K562 (cell line): ENCODE measurements around the gene PPP3CB. TPM values are rescaled to one million over a fixed set of nuclear protein-coding genes. Genes with fewer than 3 reads are reported as not detected.

ENCODE experiments used
- ARID1B ChIP-seq: fragments of 450-650 bp; IDR thresholded peaks from 2 replicates; pipeline ENCODE4 v1.6.1; 2016; ENCODE audit warnings: antibody characterized with exemption, mild to moderate bottlenecking, inconsistent platforms
- CTCFL ChIP-seq: IDR thresholded peaks from 2 replicates; pipeline ENCODE4 v1.6.1; 2011; ENCODE audit warnings: borderline replicate concordance, low read depth, mild to moderate bottlenecking, moderate library complexity, low read length; ENCODE audit not compliant: insufficient read depth, poor library complexity, severe bottlenecking
- FOXJ2 ChIP-seq: fragments of 200-800 bp; sonication (Bioruptor generic); IDR thresholded peaks from 2 replicates; pipeline ENCODE4 v1.6.1; 2016; ENCODE audit warnings: missing genetic modification characterization, missing compliant biosample characterization
- GTF2B ChIP-seq: IDR thresholded peaks from 2 replicates; pipeline ENCODE4 v1.6.1; 2011; ENCODE audit not compliant: insufficient read length; ENCODE audit errors: extremely low read depth
- GTF3C2 ChIP-seq: IDR thresholded peaks from 3 replicates; pipeline ENCODE4 v1.6.1; 2011; ENCODE audit warnings: borderline replicate concordance, mild to moderate bottlenecking, moderate library complexity; ENCODE audit not compliant: insufficient read length; ENCODE audit errors: extremely low read depth
- HNRNPH1 ChIP-seq: fragments of 200-400 bp; formaldehyde crosslinking; optimal IDR thresholded peaks from 2 replicates; pipeline ENCODE3; 2017; ENCODE audit warnings: low read depth, mild to moderate bottlenecking, low read length, moderate library complexity
- IRF9 ChIP-seq: fragments of 450-650 bp; IDR thresholded peaks from 2 replicates; pipeline ENCODE4 v1.6.1; 2016; ENCODE audit warnings: missing biosample characterization, missing genetic modification characterization
- KDM5B ChIP-seq: fragments of 200-600 bp; sonication (generic); IDR thresholded peaks from 2 replicates; pipeline ENCODE4 v1.6.1; 2012; ENCODE audit warnings: low read depth, mild to moderate bottlenecking, moderate library complexity, low read length, control low read depth, inconsistent platforms; ENCODE audit not compliant: insufficient replicate concordance
- MAZ ChIP-seq, 2 experiments: fragments of 450-650 bp in 1 of 2; sonication (generic) in 1 of 2; formaldehyde crosslinking; IDR thresholded peaks in 1 of 2; conservative IDR thresholded peaks in 1 of 2; 2 replicates each; pipeline versions ENCODE4 v1.4.0 to v1.5.0; 2020; ENCODE audit warnings: mild to moderate bottlenecking in 1 of 2, missing genetic modification reagents in 1 of 2
- NONO ChIP-seq, 2 experiments: fragments of 200-400 bp in 1 of 2; fragments of 450-650 bp in 1 of 2; formaldehyde crosslinking in 1 of 2; IDR thresholded peaks; 2 replicates each; pipeline ENCODE4 v1.6.1; 2017; ENCODE audit warnings: low read depth in 2 of 2, mild to moderate bottlenecking in 2 of 2, moderate library complexity in 2 of 2, low read length in 1 of 2
- RFX7 ChIP-seq: fragments of 250-450 bp; sonication (Bioruptor Pico); IDR thresholded peaks from 2 replicates; pipeline ENCODE4 v1.5.1; 2021; ENCODE audit warnings: mild to moderate bottlenecking
- SIN3B ChIP-seq: fragments of 450-650 bp; IDR thresholded peaks from 2 replicates; pipeline ENCODE4 v1.6.1; 2017; ENCODE audit warnings: low read depth, mild to moderate bottlenecking, moderate library complexity
- SMAD4 ChIP-seq: fragments of 250-450 bp; sonication (Bioruptor Pico); conservative IDR thresholded peaks from 2 replicates; pipeline ENCODE4 v1.8.0; 2021; ENCODE audit warnings: inconsistent platforms, mild to moderate bottlenecking, moderate library complexity
- ZNF224 ChIP-seq: sonication (generic); formaldehyde crosslinking; IDR thresholded peaks from 2 replicates; pipeline ENCODE4 v1.8.0; 2022; ENCODE audit warnings: mild to moderate bottlenecking, missing genetic modification reagents
- ZNF324 ChIP-seq: fragments of 250-450 bp; sonication (Bioruptor Pico); IDR thresholded peaks from 2 replicates; pipeline ENCODE4 v1.4.0; 2020; ENCODE audit warnings: mild to moderate bottlenecking
- ZNF583 ChIP-seq: fragments of 250-450 bp; sonication (Bioruptor Pico); IDR thresholded peaks from 2 replicates; pipeline ENCODE4 v1.4.0; 2020
- ZSCAN32 ChIP-seq: fragments of 450-650 bp; formaldehyde crosslinking; IDR thresholded peaks from 2 replicates; pipeline ENCODE4 v1.4.0; 2020; ENCODE audit warnings: mild to moderate bottlenecking, moderate library complexity
- polyA plus RNA-seq, 8 experiments: library from polyadenylated mRNA; depleted of rRNA in 4 of 8; stranded (reverse) in 5 of 8; unstranded in 3 of 8; fragments of >200 nt; fragmentation: Nextera tagmentation in 2 of 8; fragmentation: Illumina TruSeq in 1 of 8; extraction: Ambion mirVana in 2 of 8; extraction: Trizol in 1 of 8; gene quantifications; 2 replicates each; pipeline versions ENCODE4 v1.2.1 to v1.2.3, GENCODE V29; 2011 to 2014; ENCODE audit warnings: inconsistent platforms in 1 of 8, missing spikeins in 1 of 8
- total RNA-seq, 7 experiments: library from RNA; depleted of rRNA in 6 of 7; stranded (reverse); fragments of >200 nt in 6 of 7; fragmentation: Illumina TruSeq in 2 of 7; extraction: Trizol in 2 of 7; gene quantifications; 2 replicates each; pipeline versions ENCODE4 v1.2.1 to v1.2.3, GENCODE V29; 2011 to 2021; ENCODE audit warnings: low replicate concordance in 1 of 7

PPP3CB gene
- total and polyA plus RNA-seq, 9 of the 15 experiments (the other 6 are each of a cell fraction or from before 2014, with no cell fraction given) = 9.6 to 27.6 (median 17.8) TPM

- TF ChIP-seq GTF2B = no peak
- TF ChIP-seq HNRNPH1 = no peak
- no peak for TF ChIP-seq ZNF583
- peak; percentile 69 for TF ChIP-seq KDM5B
- no peak for TF ChIP-seq GTF3C2
- 0 out of 2 replicates have a peak, but pooled peaks have one; percentile 3 for TF ChIP-seq ZSCAN32 (CRISPR knock-in tag)
- peak; percentile 56; the same call in 1 of the 2 replicates for TF ChIP-seq SMAD4 (CRISPR knock-in tag)
- TF ChIP-seq IRF9 (tag) = no peak
- TF ChIP-seq NONO (IDR thresholded peaks at IDR 0.05; ENCODE audit: low read depth in 2 of 2, low read length in 1 of 2) = peak; percentile 49 to 70
- peak; percentile 96 to 97 for TF ChIP-seq MAZ (CRISPR knock-in tag; conservative IDR thresholded peaks at IDR 0.05 in 1 of 2, IDR thresholded peaks at IDR 0.05 in 1 of 2)
- TF ChIP-seq FOXJ2 = peak; percentile 25; the same call in 1 of the 2 replicates
- TF ChIP-seq CTCFL = peak; percentile 74
- no peak for TF ChIP-seq ZNF224 (CRISPR knock-in tag)
- no peak for TF ChIP-seq RFX7 (CRISPR knock-in tag)
- TF ChIP-seq ARID1B = peak; percentile 66
- TF ChIP-seq ZNF324 (CRISPR knock-in tag) = no peak
- no peak for TF ChIP-seq SIN3B
Observed at GRCh38 chr10:73413528-73414229, 82.1 kb downstream of the PPP3CB start, which contains the start of gene ANXA7 (continued).
